HG03045 (cell line): ENCODE results near the gene ALG12.

Experiments used
- ATAC-seq: cut with Tn5 transposase; IDR thresholded peaks from one replicate; pipeline ENCODE4 v1.9.1; 2021; ENCODE audit warnings: mild to moderate bottlenecking, moderate library complexity; ENCODE audit not compliant: unreplicated experiment

The ALG12 gene

GRCh38 chr22:49915610-49916009 is 2.6 kb downstream of the ALG12 start:
- ATAC-seq: no peak

DNA sequence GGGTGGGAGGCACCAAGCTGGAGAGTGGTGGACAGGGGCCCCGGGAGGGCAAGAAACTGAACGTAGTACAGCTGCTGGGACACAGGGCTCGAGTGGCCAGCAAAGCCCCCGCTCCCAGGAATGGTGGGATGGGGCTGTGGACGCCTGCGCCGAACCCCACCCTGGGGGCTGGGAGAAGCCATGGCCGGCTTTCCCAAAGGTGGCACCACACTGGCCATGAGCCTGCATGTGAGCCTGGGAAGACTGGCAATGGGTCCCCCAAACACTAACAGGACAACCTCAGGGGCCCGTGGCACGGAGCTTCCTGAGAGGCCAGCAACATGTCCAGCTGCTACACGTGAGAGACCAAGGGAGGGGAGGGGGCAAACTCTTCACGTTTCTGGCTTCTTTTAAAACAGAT is 4.0 kb downstream of the ALG12 start:
- ATAC-seq: no peak

DNA sequence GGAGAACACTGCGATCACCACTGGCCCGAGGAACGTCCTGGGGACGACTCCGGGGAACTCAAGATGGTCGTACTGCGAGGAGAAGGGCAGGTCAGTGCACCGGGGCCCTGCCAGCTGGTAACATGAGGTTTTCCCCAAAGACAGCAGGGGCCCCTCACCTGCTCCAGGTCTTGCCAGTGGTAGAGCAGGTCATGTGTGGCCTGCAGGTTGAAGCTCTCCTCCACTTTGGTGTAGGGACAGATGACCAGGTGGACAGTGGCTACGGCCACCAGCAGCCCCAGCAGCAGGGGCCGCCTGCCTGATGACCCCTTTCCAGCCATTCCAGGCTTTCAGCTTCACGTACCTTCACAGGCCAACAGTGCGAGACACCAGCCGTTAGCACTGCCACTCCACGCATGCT is 4.8 kb downstream of the ALG12 start:
- no peak for ATAC-seq

DNA sequence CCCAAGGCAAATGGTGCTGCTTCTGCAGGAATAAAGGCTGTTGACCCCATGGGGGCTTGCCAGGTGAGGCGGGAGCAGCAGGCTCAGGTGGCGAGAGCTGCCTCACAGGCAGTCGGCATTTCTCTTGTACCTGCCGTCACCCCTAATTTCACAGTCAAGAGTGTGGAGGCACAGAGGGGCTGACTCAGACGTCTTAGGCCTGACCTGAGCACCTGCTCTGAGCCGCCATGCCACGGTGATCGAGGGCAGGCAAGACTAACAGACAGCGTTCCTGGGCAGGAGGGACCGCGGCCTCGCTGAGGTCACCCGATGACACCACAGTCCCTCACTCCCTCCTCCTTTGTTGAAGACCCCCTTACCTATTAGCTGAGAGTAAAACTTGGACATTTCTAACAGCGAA is 5.2 kb downstream of the ALG12 start:
- ATAC-seq: no peak

DNA sequence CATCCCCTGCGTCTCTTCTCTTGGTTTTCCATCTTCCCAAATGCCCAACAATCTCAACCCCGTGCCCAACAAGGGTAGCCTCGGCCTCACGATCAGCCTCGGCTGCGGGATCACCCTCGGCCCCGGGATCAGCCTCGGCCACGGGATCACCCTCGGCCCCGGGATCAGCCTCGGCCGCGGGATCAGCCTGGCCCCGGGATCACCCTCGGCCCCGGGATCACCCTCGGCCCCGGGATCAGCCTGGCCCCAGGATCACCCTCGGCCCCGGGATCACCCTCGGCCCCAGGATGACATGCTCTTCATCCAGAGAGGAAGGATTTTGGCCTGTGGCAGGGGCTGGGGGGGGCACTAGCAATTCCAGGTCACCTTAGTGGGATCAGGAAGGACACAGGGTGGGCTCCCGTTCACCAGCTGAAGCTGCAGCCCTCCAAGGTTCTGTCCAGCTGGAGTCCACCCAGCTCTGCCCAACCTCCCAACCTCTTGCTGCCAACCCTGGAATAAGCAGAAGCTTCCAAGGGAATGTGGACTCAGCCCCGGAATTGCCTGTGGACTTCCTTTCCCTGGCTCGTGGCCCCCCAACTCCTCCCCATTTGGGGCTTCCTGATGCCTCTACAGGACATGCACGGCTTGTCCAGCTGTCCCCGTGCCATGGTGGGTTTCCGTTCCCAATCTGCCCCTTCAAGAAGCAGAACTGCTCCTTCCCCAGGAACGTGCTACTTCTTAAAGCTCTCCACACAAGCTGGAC is 6.2 kb downstream of the ALG12 start:
- ATAC-seq: no peak

- ATAC-seq: no peak
Measured at GRCh38 chr22:49910229-49911155, 7.7 kb downstream of the ALG12 start.

DNA sequence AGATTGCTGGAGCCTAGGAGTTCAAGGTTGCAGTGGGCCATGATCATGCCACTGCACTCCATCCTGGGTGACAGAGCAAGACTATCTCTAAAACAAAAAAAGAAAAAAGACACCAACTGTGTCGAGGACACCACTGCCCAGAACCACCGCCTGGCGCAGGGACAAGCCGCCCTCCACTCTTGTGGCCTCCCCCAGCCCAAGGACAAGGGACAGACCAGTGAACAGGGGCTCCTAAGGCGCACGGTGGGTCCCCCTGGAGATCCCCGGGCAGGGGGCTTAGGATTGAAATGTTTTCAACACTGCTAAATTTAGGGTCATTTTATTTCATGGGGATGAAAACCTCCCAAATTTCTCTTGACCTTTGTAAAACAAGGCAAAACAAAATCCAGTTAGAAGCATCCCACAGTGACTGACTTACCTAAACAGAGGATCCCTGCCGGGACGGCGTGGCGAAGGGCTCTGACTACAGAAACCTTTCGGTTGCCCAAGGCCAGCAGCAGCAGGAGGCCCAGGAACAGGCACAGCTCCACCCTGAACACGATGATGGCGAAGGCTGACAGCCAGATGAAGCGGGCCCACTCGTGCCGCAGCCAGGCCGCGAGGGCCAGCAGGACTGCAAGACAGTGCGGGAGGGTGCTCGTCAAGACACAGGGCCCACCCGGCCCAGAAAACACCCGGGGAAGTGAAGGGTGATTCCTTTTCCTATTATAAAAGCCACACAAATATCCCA is 8.6 kb downstream of the ALG12 start:
- no peak for ATAC-seq

GRCh38 chr22:49907807-49908206 is 10.4 kb downstream of the ALG12 start:
- no peak for ATAC-seq

DNA sequence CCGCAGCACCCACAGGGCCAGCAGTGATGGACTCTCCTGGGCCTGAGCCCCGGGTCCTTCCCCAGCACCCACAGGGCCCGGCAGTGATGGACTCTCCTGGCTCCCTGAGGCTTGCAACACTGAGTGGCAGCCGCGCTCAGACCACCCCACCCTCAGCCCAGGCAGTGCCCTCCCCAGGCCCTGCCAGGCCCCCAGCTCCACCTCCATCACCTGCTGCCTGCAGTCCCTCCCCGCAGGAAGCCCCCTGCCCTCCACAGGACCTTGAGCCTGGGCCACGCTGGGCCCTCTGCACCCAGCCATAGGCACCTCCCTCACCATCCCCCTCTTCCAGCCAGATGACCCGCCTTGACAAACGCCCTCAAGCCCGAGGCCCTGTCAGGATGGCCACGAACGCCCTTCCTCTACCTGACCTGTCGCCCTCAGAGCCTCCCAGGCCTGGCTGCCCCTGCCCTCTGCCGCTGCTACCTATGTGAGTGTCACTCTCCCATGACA is 11.4 kb downstream of the ALG12 start:
- no peak for ATAC-seq

- ATAC-seq: no peak
Measured at GRCh38 chr22:49906071-49906798, 12.0 kb downstream of the ALG12 start.

DNA sequence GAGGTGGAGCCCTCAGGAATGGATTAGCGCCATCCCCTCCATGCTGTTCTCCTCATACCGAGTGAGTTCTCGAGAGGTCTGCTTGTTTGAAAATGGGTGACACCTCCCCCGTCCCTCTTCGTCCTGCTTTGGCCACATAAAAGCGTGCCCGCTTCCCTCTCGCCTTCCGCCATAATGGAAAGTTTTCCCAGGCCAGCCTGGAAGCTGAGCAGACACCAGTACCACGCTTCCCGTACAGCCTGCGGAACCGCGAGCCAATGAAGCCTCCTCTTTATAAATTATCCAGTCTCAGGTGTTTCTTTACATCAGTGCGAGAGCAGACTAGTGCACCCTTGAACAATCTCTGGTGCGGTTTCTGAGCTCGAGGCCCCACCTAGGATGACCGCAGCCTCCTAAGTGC is 12.8 kb downstream of the ALG12 start:
- no peak for ATAC-seq

DNA sequence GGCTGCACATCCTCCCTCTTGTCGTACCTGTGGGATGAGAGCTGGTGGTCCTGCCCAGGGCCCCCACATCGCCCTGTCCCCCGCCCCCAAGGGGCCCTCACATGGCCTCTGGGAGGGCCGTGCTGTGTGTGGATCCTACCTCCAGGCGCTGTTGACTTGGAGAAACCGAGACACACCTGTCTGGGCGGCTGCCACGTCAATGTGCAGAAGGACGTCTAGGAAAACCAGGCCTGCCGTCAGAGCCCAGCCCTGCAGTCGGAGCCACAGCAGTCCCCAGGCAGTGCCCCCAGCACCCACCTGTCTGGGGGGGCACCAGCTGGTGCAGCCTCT is 14.2 kb downstream of the ALG12 start:
- ATAC-seq: no peak

DNA sequence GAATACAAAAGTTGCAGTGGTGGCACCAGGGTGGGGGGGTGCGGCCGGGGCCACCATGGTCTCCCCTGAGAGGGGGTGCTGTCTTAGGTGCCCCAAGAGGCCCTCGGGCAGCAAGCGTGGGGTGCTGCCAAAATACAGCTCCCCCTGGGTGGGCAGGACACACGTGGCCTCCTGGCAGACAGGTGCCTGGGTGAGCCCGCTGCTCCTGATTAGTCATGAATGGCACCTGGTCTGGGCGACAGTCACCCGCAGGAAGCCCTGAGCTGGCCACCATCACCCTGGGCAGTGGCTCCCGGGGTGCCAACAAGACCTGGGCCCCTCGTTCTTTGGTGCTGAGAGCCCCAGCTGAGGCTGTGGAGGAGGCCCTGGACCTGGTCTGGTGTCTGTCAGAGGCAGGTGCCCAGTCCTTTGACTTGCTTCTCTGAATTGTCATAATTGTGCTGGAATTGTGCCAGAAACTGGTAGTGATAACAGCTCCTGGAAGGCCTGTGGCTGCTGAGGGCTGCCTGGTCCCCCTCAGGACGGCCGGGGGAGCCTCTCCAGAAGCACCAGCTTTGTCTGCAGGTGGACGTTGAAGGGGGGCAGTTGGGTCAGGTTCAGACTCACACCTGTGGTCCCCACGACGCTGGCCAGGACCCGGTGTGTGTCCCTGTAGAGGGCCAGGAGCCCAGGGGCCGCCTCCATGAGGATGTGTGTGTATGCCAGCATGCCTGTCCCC is 14.8 kb downstream of the ALG12 start:
- no peak for ATAC-seq

GRCh38 chr22:49901457-49901856 is 16.8 kb downstream of the ALG12 start:
- no peak for ATAC-seq

DNA sequence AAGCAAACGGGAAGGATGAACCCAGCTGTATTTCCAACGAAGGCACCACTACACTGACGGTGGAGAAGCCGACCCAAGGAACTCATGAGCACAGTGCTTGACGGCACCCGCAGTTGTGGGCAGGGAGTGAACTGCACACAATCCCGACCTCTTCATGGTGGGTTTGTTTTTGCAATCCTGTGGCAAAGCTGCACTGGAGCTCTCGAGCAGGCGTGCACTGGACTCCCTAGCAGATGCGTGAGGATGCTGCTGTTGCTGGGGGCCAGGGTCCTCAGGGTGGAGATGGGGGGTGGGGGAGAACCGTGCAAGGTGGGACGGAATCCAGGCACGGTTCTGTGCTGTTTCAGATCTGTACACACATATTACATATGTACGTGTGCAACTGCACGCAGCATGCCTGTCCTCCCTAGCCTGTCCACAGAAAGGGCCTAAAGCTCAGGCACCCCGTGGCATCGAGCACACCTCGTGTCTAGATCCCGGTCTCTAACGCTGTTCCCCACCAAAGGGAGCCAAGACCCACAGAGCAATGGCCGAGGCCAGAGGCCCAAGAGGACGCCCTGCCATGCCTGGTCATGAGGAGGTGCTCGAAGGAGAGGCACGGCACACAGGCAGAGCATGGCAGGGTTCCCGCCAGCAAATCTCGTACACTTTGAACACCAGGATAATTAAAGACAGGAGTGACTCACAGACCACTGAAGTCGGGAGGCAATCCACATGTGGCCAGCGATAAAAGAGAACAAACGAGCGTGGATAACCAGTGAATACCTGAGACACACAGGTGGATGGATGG is 17.6 kb downstream of the ALG12 start:
- ATAC-seq: no peak

DNA sequence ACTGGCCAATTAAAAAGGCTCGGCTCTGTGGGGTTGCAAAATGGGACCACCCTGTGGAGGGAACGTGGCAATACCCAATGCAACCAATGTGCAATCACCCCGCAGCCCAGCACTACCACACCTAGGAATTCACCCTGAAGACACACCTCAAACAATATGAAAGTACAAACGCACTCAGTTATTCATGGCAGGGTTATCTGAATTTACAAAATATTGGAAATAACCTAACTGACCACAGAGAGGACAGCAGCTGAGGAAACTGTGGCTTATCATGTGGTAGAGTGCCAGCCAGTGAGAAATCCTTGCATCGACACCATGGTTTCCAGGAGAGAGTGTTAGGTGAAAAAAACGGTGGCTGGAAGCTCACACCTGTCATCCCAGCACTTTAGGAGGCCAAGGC is 18.7 kb downstream of the ALG12 start:
- ATAC-seq: no peak

GRCh38 chr22:49897015-49897684 is 21.1 kb downstream of the ALG12 start:
- no peak for ATAC-seq

DNA sequence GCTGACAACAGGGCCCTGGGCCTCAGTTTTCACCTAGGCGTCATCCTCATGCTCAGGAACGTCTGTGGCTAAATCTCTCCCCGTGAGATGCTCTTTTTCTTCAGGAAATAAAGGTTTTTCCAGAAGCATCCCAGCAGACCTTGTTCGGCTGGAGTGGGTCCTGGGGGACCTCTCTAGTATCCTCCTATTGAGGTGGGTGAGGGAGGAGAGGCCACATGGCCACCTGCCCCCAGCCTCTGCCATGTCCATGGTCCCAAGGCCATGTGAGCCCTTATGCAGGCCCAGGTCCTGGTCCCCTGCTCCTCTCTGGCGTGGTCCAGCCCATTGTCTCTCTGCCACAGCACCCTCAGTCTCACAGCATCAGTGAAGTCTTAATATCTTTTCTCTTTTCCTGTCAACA is 22.0 kb downstream of the ALG12 start:
- no peak for ATAC-seq
